HepG2 (cell line): ENCODE results near the gene STYXL1. TPM values are rescaled to one million over a fixed set of nuclear protein-coding genes. Genes with fewer than 3 reads are reported as not detected.

Experiments used
- CBX1 ChIP-seq: IDR thresholded peaks from one replicate; pipeline ENCODE4 v1.6.1; 2016; ENCODE audit warnings: antibody characterized with exemption, low read depth
- DNMT3B ChIP-seq: conservative IDR thresholded peaks from 2 replicates; pipeline ENCODE4 v1.6.1; 2016; ENCODE audit warnings: missing biosample characterization, control low read depth
- KLF13 ChIP-seq: sonication (generic); formaldehyde crosslinking; IDR thresholded peaks from 2 replicates; pipeline ENCODE4 v1.4.0; 2020; ENCODE audit warnings: mild to moderate bottlenecking, missing genetic modification reagents
- TARDBP ChIP-seq: sonication (generic); formaldehyde crosslinking; IDR thresholded peaks from 2 replicates; pipeline ENCODE4 v1.8.0; 2022; ENCODE audit warnings: mild to moderate bottlenecking, missing genetic modification reagents
- ZBTB42 ChIP-seq: sonication (generic); formaldehyde crosslinking; IDR thresholded peaks from 2 replicates; pipeline ENCODE4 v1.5.0; 2020; ENCODE audit warnings: mild to moderate bottlenecking, missing genetic modification reagents
- ZNF143 ChIP-seq: sonication (generic); formaldehyde crosslinking; IDR thresholded peaks from 2 replicates; pipeline ENCODE4 v1.4.0; 2020; ENCODE audit warnings: missing genetic modification reagents
- ZNF251 ChIP-seq: sonication (generic); formaldehyde crosslinking; IDR thresholded peaks from 2 replicates; pipeline ENCODE4 v1.9.0; 2021; ENCODE audit warnings: mild to moderate bottlenecking, missing genetic modification reagents
- ZNF451 ChIP-seq: sonication (generic); formaldehyde crosslinking; IDR thresholded peaks from 2 replicates; pipeline ENCODE4 v1.5.0; 2020; ENCODE audit warnings: mild to moderate bottlenecking, missing genetic modification reagents
- polyA plus RNA-seq, 8 experiments: library from polyadenylated mRNA; depleted of rRNA in 3 of 8; stranded (reverse) in 7 of 8; unstranded in 1 of 8; fragments of >200 nt; fragmentation: Illumina TruSeq in 4 of 8; extraction: Trizol in 4 of 8; gene quantifications; 2 replicates each; pipeline versions ENCODE4 v1.2.1 to v1.2.3, GENCODE V29; 2011 to 2016; ENCODE audit warnings: low read depth in 4 of 8, missing spikeins in 1 of 8, mixed read lengths in 1 of 8; ENCODE audit not compliant: insufficient read depth in 1 of 8
- total RNA-seq, 5 experiments: library from RNA; depleted of rRNA; stranded (reverse); fragments of >200 nt; fragmentation: Illumina TruSeq; extraction: Trizol; gene quantifications; 2 replicates each; pipeline ENCODE4 v1.2.3, GENCODE V29; 2016; ENCODE audit warnings: low read depth in 1 of 5
- TF ChIP-seq, protein P1 (sequence below): sonication (generic); formaldehyde crosslinking; IDR thresholded peaks from 2 replicates; pipeline ENCODE4; 2020; ENCODE audit warnings: missing genetic modification reagents, mild to moderate bottlenecking, borderline replicate concordance
- TF ChIP-seq, protein P2 (sequence below): sonication (generic); formaldehyde crosslinking; IDR thresholded peaks from 2 replicates; pipeline ENCODE4 v1.5.0; 2020; ENCODE audit warnings: missing genetic modification reagents, mild to moderate bottlenecking, borderline replicate concordance
- TF ChIP-seq, protein P3 (sequence below): sonication (generic); formaldehyde crosslinking; IDR thresholded peaks from 2 replicates; pipeline ENCODE4 v1.4.0; 2020; ENCODE audit warnings: missing genetic modification reagents
- TF ChIP-seq, protein P4 (sequence below): IDR thresholded peaks from 2 replicates; pipeline ENCODE4 v1.6.1; 2016; ENCODE audit warnings: missing compliant biosample characterization, missing genetic modification reagents, borderline replicate concordance
- TF ChIP-seq, protein P5 (sequence below): sonication (generic); formaldehyde crosslinking; IDR thresholded peaks from 2 replicates; pipeline ENCODE4 v1.4.0; 2020; ENCODE audit warnings: low read depth, missing genetic modification reagents
- TF ChIP-seq, protein P6 (sequence below), 2 experiments: sonication (generic) in 1 of 2; formaldehyde crosslinking in 1 of 2; IDR thresholded peaks; 2 replicates each; pipeline versions ENCODE4 v1.4.0 to v1.6.1; 2018 to 2020; ENCODE audit warnings: missing genetic modification reagents in 2 of 2, borderline replicate concordance in 1 of 2, low read depth in 1 of 2, mild to moderate bottlenecking in 1 of 2, missing biosample characterization in 1 of 2

STYXL1 gene
- total and polyA plus RNA-seq, 2 of the 13 experiments (the other 11 are each of a cell fraction or from before 2014, with no cell fraction given) = 23.9 to 38.3 TPM

DNA sequence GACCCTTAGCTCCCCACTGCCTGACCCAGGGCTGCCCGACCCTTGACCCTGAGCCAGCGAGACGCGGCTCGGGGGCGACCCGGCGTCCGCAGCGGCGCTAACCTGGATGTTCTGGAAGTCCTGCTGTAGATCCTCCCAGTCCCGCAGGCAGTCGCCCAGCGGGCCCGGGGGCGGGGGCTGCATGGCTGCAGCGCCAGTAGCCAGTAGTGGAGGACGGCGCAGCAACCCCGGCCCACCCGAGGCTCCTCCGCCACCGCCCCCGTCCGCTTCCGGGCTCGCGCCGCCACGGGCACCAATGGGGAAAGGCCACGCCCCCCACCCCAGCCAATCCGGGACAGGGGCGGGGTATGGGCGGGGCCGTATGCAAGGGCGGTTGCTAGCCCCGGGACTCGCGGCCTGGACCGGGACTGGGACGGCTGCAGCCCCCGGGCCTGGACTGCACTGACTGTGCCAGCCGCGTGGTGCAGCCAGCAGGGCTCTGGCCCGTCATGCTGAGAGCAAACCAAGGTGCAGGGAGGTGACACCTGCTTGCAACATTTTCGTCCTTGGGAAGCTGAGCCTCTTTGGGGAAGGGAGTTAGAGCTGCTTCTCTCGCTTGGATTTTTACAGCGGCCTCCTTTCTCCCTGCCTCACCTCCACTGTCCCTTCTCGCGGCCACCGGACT is 53.3 kb downstream of the STYXL1 start, which contains the start of gene TMEM120A (continued):
- TF ChIP-seq, protein P1, sequence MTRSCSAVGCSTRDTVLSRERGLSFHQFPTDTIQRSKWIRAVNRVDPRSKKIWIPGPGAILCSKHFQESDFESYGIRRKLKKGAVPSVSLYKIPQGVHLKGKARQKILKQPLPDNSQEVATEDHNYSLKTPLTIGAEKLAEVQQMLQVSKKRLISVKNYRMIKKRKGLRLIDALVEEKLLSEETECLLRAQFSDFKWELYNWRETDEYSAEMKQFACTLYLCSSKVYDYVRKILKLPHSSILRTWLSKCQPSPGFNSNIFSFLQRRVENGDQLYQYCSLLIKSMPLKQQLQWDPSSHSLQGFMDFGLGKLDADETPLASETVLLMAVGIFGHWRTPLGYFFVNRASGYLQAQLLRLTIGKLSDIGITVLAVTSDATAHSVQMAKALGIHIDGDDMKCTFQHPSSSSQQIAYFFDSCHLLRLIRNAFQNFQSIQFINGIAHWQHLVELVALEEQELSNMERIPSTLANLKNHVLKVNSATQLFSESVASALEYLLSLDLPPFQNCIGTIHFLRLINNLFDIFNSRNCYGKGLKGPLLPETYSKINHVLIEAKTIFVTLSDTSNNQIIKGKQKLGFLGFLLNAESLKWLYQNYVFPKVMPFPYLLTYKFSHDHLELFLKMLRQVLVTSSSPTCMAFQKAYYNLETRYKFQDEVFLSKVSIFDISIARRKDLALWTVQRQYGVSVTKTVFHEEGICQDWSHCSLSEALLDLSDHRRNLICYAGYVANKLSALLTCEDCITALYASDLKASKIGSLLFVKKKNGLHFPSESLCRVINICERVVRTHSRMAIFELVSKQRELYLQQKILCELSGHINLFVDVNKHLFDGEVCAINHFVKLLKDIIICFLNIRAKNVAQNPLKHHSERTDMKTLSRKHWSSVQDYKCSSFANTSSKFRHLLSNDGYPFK (CRISPR knock-in tag) = no peak; the same call in 1 of the 2 replicates
- TF ChIP-seq, protein P2, sequence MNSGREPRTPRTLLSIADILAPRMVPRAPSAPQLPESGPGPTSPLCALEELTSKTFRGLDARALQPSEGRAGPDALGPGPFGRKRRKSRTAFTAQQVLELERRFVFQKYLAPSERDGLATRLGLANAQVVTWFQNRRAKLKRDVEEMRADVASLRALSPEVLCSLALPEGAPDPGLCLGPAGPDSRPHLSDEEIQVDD = no peak
- TF ChIP-seq, protein P3, sequence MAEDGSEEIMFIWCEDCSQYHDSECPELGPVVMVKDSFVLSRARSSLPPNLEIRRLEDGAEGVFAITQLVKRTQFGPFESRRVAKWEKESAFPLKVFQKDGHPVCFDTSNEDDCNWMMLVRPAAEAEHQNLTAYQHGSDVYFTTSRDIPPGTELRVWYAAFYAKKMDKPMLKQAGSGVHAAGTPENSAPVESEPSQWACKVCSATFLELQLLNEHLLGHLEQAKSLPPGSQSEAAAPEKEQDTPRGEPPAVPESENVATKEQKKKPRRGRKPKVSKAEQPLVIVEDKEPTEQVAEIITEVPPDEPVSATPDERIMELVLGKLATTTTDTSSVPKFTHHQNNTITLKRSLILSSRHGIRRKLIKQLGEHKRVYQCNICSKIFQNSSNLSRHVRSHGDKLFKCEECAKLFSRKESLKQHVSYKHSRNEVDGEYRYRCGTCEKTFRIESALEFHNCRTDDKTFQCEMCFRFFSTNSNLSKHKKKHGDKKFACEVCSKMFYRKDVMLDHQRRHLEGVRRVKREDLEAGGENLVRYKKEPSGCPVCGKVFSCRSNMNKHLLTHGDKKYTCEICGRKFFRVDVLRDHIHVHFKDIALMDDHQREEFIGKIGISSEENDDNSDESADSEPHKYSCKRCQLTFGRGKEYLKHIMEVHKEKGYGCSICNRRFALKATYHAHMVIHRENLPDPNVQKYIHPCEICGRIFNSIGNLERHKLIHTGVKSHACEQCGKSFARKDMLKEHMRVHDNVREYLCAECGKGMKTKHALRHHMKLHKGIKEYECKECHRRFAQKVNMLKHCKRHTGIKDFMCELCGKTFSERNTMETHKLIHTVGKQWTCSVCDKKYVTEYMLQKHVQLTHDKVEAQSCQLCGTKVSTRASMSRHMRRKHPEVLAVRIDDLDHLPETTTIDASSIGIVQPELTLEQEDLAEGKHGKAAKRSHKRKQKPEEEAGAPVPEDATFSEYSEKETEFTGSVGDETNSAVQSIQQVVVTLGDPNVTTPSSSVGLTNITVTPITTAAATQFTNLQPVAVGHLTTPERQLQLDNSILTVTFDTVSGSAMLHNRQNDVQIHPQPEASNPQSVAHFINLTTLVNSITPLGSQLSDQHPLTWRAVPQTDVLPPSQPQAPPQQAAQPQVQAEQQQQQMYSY (CRISPR knock-in tag) = peak; percentile 94
- TF ChIP-seq, protein P4, sequence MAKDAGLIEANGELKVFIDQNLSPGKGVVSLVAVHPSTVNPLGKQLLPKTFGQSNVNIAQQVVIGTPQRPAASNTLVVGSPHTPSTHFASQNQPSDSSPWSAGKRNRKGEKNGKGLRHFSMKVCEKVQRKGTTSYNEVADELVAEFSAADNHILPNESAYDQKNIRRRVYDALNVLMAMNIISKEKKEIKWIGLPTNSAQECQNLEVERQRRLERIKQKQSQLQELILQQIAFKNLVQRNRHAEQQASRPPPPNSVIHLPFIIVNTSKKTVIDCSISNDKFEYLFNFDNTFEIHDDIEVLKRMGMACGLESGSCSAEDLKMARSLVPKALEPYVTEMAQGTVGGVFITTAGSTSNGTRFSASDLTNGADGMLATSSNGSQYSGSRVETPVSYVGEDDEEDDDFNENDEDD (CRISPR knock-in tag) = peak; percentile 55; the same call in 1 of the 2 replicates
- TF ChIP-seq ZNF143 (CRISPR knock-in tag) = peak; percentile 10; the same call in 1 of the 2 replicates
- TF ChIP-seq CBX1 = peak; percentile 82
- TF ChIP-seq, protein P5, sequence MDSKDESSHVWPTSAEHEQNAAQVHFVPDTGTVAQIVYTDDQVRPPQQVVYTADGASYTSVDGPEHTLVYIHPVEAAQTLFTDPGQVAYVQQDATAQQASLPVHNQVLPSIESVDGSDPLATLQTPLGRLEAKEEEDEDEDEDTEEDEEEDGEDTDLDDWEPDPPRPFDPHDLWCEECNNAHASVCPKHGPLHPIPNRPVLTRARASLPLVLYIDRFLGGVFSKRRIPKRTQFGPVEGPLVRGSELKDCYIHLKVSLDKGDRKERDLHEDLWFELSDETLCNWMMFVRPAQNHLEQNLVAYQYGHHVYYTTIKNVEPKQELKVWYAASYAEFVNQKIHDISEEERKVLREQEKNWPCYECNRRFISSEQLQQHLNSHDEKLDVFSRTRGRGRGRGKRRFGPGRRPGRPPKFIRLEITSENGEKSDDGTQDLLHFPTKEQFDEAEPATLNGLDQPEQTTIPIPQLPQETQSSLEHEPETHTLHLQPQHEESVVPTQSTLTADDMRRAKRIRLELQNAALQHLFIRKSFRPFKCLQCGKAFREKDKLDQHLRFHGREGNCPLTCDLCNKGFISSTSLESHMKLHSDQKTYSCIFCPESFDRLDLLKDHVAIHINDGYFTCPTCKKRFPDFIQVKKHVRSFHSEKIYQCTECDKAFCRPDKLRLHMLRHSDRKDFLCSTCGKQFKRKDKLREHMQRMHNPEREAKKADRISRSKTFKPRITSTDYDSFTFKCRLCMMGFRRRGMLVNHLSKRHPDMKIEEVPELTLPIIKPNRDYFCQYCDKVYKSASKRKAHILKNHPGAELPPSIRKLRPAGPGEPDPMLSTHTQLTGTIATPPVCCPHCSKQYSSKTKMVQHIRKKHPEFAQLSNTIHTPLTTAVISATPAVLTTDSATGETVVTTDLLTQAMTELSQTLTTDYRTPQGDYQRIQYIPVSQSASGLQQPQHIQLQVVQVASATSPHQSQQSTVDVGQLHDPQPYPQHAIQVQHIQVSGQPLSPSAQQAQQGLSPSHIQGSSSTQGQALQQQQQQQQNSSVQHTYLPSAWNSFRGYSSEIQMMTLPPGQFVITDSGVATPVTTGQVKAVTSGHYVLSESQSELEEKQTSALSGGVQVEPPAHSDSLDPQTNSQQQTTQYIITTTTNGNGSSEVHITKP (CRISPR knock-in tag) = peak; percentile 77; the same call in 1 of the 2 replicates
- no peak for TF ChIP-seq ZBTB42 (CRISPR knock-in tag)
- TF ChIP-seq, protein P6, sequence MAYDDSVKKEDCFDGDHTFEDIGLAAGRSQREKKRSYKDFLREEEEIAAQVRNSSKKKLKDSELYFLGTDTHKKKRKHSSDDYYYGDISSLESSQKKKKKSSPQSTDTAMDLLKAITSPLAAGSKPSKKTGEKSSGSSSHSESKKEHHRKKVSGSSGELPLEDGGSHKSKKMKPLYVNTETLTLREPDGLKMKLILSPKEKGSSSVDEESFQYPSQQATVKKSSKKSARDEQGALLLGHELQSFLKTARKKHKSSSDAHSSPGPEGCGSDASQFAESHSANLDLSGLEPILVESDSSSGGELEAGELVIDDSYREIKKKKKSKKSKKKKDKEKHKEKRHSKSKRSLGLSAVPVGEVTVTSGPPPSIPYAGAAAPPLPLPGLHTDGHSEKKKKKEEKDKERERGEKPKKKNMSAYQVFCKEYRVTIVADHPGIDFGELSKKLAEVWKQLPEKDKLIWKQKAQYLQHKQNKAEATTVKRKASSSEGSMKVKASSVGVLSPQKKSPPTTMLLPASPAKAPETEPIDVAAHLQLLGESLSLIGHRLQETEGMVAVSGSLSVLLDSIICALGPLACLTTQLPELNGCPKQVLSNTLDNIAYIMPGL (CRISPR knock-in tag; IDR thresholded peaks at IDR 0.05; ENCODE audit: borderline replicate concordance in 1 of 2, low read depth in 1 of 2) = peak in 1 of 2 experiments; percentile 37; a peak in 1 of 4 replicates
- no peak for TF ChIP-seq DNMT3B
- no peak for TF ChIP-seq ZNF251
- TF ChIP-seq TARDBP (CRISPR knock-in tag) = peak; percentile 39; the same call in 1 of the 2 replicates
- no peak for TF ChIP-seq KLF13 (CRISPR knock-in tag)
- TF ChIP-seq ZNF451 (CRISPR knock-in tag) = no peak
